H1 (cell line): ENCODE data around the gene PDE9A. TPM values are rescaled to one million over a fixed set of nuclear protein-coding genes. Genes with fewer than 3 reads are reported as not detected.

Source experiments
- CTCF ChIA-PET: fragments of 300-600 bp; sonication (Branson Sonifier 250); formaldehyde crosslinking; loops from one replicate; lab custom pipeline; 2021; ENCODE audit not compliant: partially characterized antibody; lab: Charles Lee
- POLR2A ChIA-PET: fragments of 300-600 bp; sonication (Branson Sonifier 250); formaldehyde crosslinking; loops from one replicate; lab custom pipeline; 2021; ENCODE audit warnings: inconsistent platforms; ENCODE audit not compliant: partially characterized antibody; lab: Charles Lee
- DNase-seq, 2 experiments: peaks; one replicate each; pipeline versions ENCODE4 v3.0.0 to v3.0.0-alpha.2; 2010 to 2022; ENCODE audit warnings: low spot score in 2 of 2, low read depth in 1 of 2, mixed read lengths in 1 of 2
- FAIRE-seq: peaks from 2 replicates; lab custom pipeline; 2011; peaks lifted over from hg19 to GRCh38; lab: Jason Lieb, UNC
- H2AFZ ChIP-seq: 2 replicates; pipeline ENCODE4 v1.8.1; 2012; ENCODE audit warnings: low read length, inconsistent platforms
- H2AK5ac ChIP-seq: 2 replicates; pipeline ENCODE4 v1.6.1; 2013; ENCODE audit warnings: low read depth, low read length
- H2BK120ac ChIP-seq: replicated peaks from 2 replicates; pipeline ENCODE3; 2013; ENCODE audit warnings: low read depth, low read length, inconsistent platforms
- H2BK12ac ChIP-seq: 2 replicates; pipeline ENCODE4 v1.6.1; 2013; ENCODE audit warnings: low read depth, low read length
- H2BK15ac ChIP-seq: 2 replicates; pipeline ENCODE4 v1.6.1; 2013; ENCODE audit warnings: low read length
- H2BK20ac ChIP-seq: 2 replicates; pipeline ENCODE4 v1.6.1; 2013; ENCODE audit warnings: low read length
- H2BK5ac ChIP-seq: 2 replicates; pipeline ENCODE4 v1.6.1; 2013; ENCODE audit warnings: low read depth, low read length
- H3K14ac ChIP-seq: 2 replicates; pipeline ENCODE4 v1.6.1; 2013; ENCODE audit warnings: inconsistent platforms; ENCODE audit not compliant: insufficient read length
- H3K18ac ChIP-seq: 2 replicates; pipeline ENCODE4 v1.6.1; 2013; ENCODE audit warnings: low read length; ENCODE audit errors: extremely low read depth
- H3K23ac ChIP-seq: 2 replicates; pipeline ENCODE4 v1.6.1; 2013; ENCODE audit warnings: inconsistent platforms; ENCODE audit not compliant: insufficient read length
- H3K23me2 ChIP-seq: 2 replicates; pipeline ENCODE4 v1.6.1; 2013; ENCODE audit warnings: low read depth, low read length
- H3K27ac ChIP-seq: 2 replicates; pipeline ENCODE4 v1.6.1; 2011; ENCODE audit warnings: low read depth, low read length, inconsistent platforms
- H3K27me3 ChIP-seq, 4 experiments: replicated peaks in 1 of 4; 1 replicate in 1 of 4; 2 replicates in 3 of 4; pipeline versions ENCODE4 v1.6.1 to v1.8.1; 2011 to 2013; ENCODE audit warnings: low read length in 3 of 4, mild to moderate bottlenecking in 3 of 4, inconsistent platforms in 2 of 4, mixed read lengths in 2 of 4, moderate library complexity in 1 of 4; ENCODE audit not compliant: control insufficient read depth in 3 of 4, insufficient read depth in 3 of 4; ENCODE audit errors: extremely low read depth in 1 of 4
- H3K36me3 ChIP-seq, 4 experiments: 2 replicates each; pipeline versions ENCODE4 v1.6.1 to v1.8.1; 2011 to 2013; ENCODE audit warnings: mild to moderate bottlenecking in 4 of 4, low read length in 3 of 4, moderate library complexity in 2 of 4, control low read depth in 1 of 4, inconsistent platforms in 1 of 4; ENCODE audit not compliant: insufficient read depth in 4 of 4, control insufficient read depth in 2 of 4
- H3K4ac ChIP-seq: replicated peaks from 2 replicates; pipeline ENCODE3; 2013; ENCODE audit warnings: low read length, low read depth, mixed read lengths, inconsistent platforms; ENCODE audit not compliant: insufficient read length
- H3K4me1 ChIP-seq, 4 experiments: replicated peaks in 1 of 4; 1 replicate in 1 of 4; 2 replicates in 3 of 4; pipeline versions ENCODE4 v1.6.1 to v1.8.1; 2011 to 2013; ENCODE audit warnings: low read length in 3 of 4, inconsistent platforms in 2 of 4, mixed read lengths in 1 of 4; ENCODE audit not compliant: insufficient read depth in 4 of 4, control insufficient read depth in 3 of 4
- H3K4me2 ChIP-seq, 2 experiments: 2 replicates each; pipeline versions ENCODE4 v1.6.1 to v1.8.1; 2011 to 2013; ENCODE audit warnings: low read depth in 2 of 2, low read length in 2 of 2, control low read depth in 1 of 2, inconsistent platforms in 1 of 2, mild to moderate bottlenecking in 1 of 2; ENCODE audit not compliant: insufficient read depth in 1 of 2
- H3K4me3 ChIP-seq, 4 experiments: fragments of 200-600, 300-600 bp in 1 of 4; sonication (generic), shearing (Covaris generic), sonication (Bioruptor Twin) in 1 of 4; 2 replicates each; pipeline versions ENCODE4 v1.5.1 to v1.8.1; 2011 to 2016; ENCODE audit warnings: low read length in 4 of 4, low read depth in 3 of 4, control low read depth in 2 of 4, inconsistent platforms in 2 of 4, mild to moderate bottlenecking in 2 of 4, mixed read lengths in 1 of 4, moderate library complexity in 1 of 4; ENCODE audit not compliant: insufficient read depth in 2 of 4; ENCODE audit errors: extremely low read depth in 1 of 4
- H3K56ac ChIP-seq: replicated peaks from 2 replicates; pipeline ENCODE3; 2013; ENCODE audit warnings: low read depth, mild to moderate bottlenecking, mixed read lengths, low read length, inconsistent platforms; ENCODE audit not compliant: insufficient read length
- H3K79me1 ChIP-seq: 2 replicates; pipeline ENCODE4 v1.6.1; 2013; ENCODE audit warnings: low read depth, low read length, control low read depth
- H3K79me2 ChIP-seq, 2 experiments: 2 replicates each; pipeline versions ENCODE4 v1.6.1 to v1.8.1; 2012 to 2013; ENCODE audit warnings: low read length in 2 of 2, mild to moderate bottlenecking in 2 of 2, inconsistent platforms in 1 of 2; ENCODE audit not compliant: insufficient read depth in 2 of 2, control insufficient read depth in 1 of 2
- H3K9ac ChIP-seq, 4 experiments: replicated peaks in 1 of 4; 1 replicate in 1 of 4; 2 replicates in 3 of 4; pipeline versions ENCODE4 v1.6.1 to v1.8.1; 2011 to 2013; ENCODE audit warnings: low read depth in 3 of 4, low read length in 3 of 4, control low read depth in 2 of 4, mild to moderate bottlenecking in 2 of 4, moderate library complexity in 2 of 4, inconsistent platforms in 1 of 4; ENCODE audit errors: extremely low read depth in 1 of 4
- H3K9me3 ChIP-seq, 2 experiments: 2 replicates each; pipeline versions ENCODE4 v1.6.1 to v1.8.1; 2012 to 2013; ENCODE audit warnings: mild to moderate bottlenecking in 2 of 2, moderate library complexity in 2 of 2, control low read depth in 1 of 2, inconsistent platforms in 1 of 2, low read depth in 1 of 2, low read length in 1 of 2, mixed read lengths in 1 of 2; ENCODE audit not compliant: insufficient read depth in 2 of 2
- H4K20me1 ChIP-seq, 2 experiments: replicated peaks in 1 of 2; 2 replicates each; pipeline versions ENCODE3 to v1.8.1; 2011 to 2013; ENCODE audit warnings: inconsistent platforms in 2 of 2, low read length in 2 of 2, mild to moderate bottlenecking in 1 of 2; ENCODE audit not compliant: insufficient read depth in 2 of 2, control insufficient read depth in 1 of 2
- H4K5ac ChIP-seq: 2 replicates; pipeline ENCODE4 v1.6.1; 2013; ENCODE audit warnings: low read length, low read depth, mixed read lengths, inconsistent platforms; ENCODE audit not compliant: insufficient read length
- H4K8ac ChIP-seq: 2 replicates; pipeline ENCODE4 v1.8.0; 2013; ENCODE audit warnings: mild to moderate bottlenecking, moderate library complexity, low read length, inconsistent platforms; ENCODE audit not compliant: insufficient read depth; ENCODE audit errors: extremely low read depth
- H4K91ac ChIP-seq: replicated peaks from 2 replicates; pipeline ENCODE3; 2013; ENCODE audit warnings: low read length, mixed read lengths, inconsistent platforms; ENCODE audit not compliant: insufficient read length
- ASH2L ChIP-seq: fragments of 200-600, 300-600 bp; sonication (generic); IDR thresholded peaks from one replicate; pipeline ENCODE4 v1.7.1; 2017; ENCODE audit warnings: low read length
- CBX5 ChIP-seq: fragments of 300-800, 300-1000 bp; sonication (generic); IDR thresholded peaks from 2 replicates; pipeline ENCODE4 v1.7.1; 2016; ENCODE audit warnings: antibody characterized with exemption, low read length, low read depth
- CBX8 ChIP-seq: fragments of 300-800, 300-1000 bp; sonication (generic); IDR thresholded peaks from 2 replicates; pipeline ENCODE4 v1.7.1; 2016; ENCODE audit warnings: low read depth, low read length, borderline replicate concordance
- CTBP2 ChIP-seq: IDR thresholded peaks from 2 replicates; pipeline ENCODE4 v1.7.0; 2011; ENCODE audit warnings: borderline replicate concordance, mild to moderate bottlenecking, moderate library complexity, mixed read lengths, low read length; ENCODE audit not compliant: insufficient read depth, insufficient read length
- PHF8 ChIP-seq: fragments of 200-600 bp; sonication (generic); conservative IDR thresholded peaks from 2 replicates; pipeline ENCODE4 v1.7.1; 2012; ENCODE audit warnings: low read depth, mild to moderate bottlenecking, inconsistent platforms, low read length, moderate library complexity
- RAD21 ChIP-seq, 2 experiments: IDR thresholded peaks in 1 of 2; conservative IDR thresholded peaks in 1 of 2; 2 replicates each; pipeline ENCODE4 v1.6.1; 2011; ENCODE audit warnings: low read depth in 2 of 2, low read length in 2 of 2, improper control_type of control experiment in 1 of 2, inconsistent platforms in 1 of 2, mild to moderate bottlenecking in 1 of 2, moderate library complexity in 1 of 2
- SAP30 ChIP-seq: fragments of 300-600 bp; sonication (generic); IDR thresholded peaks from 2 replicates; pipeline ENCODE4 v1.7.1; 2012; ENCODE audit warnings: low read length, moderate library complexity, mild to moderate bottlenecking, inconsistent platforms; ENCODE audit not compliant: insufficient read depth, insufficient replicate concordance
- SRF ChIP-seq: IDR thresholded peaks from 2 replicates; pipeline ENCODE4 v1.6.1; 2011; ENCODE audit warnings: mild to moderate bottlenecking, low read depth, low read length, moderate library complexity
- TEAD4 ChIP-seq: IDR thresholded peaks from 2 replicates; pipeline ENCODE4 v1.6.1; 2012; ENCODE audit warnings: low read depth, low read length, inconsistent platforms, mixed read lengths
- WGBS, 2 experiments: shearing (Covaris generic) in 1 of 2; methylation state at CpG; one replicate each; pipeline versions ENCODE4 v1.1.6 to v1.1.7; 2013 to 2015; ENCODE audit warnings: low lambda C conversion rate in 2 of 2, mixed read lengths in 2 of 2, inconsistent platforms in 1 of 2, low coverage in 1 of 2, missing lambda C conversion rate in 1 of 2; ENCODE audit not compliant: insufficient replicate concordance in 2 of 2, insufficient coverage in 1 of 2, insufficient read length in 1 of 2; ENCODE audit errors: extremely low coverage in 1 of 2, missing lambda C conversion rate in 1 of 2; 5-methylcytosine and 5-hydroxymethylcytosine counted together
- polyA plus RNA-seq, 7 experiments: library from polyadenylated mRNA; depleted of rRNA in 3 of 7; stranded (reverse) in 5 of 7; unstranded in 2 of 7; fragments of >200 nt in 5 of 7; fragments of 200-250 nt in 2 of 7; gene quantifications; 1 replicate in 5 of 7; 2 replicates in 1 of 7; 4 replicates in 1 of 7; pipeline versions ENCODE4 v1.2.1 to v1.2.3, GENCODE V29; 2011 to 2013; ENCODE audit warnings: missing spikeins in 2 of 7, mixed read lengths in 2 of 7
- total RNA-seq: library from RNA; stranded (reverse); fragmentation: NEBNext Ultra II Directional; extraction: Animal tissue kit (Norgen Biotek cat#: 25700); gene quantifications from 2 replicates; pipeline ENCODE4 v1.2.1, GENCODE V29; 2021
- TF ChIP-seq, protein P1 (sequence below), 3 experiments: IDR thresholded peaks; 1 replicate in 2 of 3; 2 replicates in 1 of 3; pipeline versions ENCODE4 v1.5.1 to v1.6.1; 2011; ENCODE audit warnings: low read length in 3 of 3, mild to moderate bottlenecking in 3 of 3, inconsistent platforms in 2 of 3, low read depth in 1 of 3, moderate library complexity in 1 of 3; ENCODE audit not compliant: insufficient read depth in 1 of 3; ENCODE audit errors: control extremely low read depth in 1 of 3

PDE9A gene
- total and polyA plus RNA-seq, 2 of the 8 experiments (the other 6 are each of a cell fraction or from before 2014, with no cell fraction given), result 39.2 to 45.9 TPM

DNA sequence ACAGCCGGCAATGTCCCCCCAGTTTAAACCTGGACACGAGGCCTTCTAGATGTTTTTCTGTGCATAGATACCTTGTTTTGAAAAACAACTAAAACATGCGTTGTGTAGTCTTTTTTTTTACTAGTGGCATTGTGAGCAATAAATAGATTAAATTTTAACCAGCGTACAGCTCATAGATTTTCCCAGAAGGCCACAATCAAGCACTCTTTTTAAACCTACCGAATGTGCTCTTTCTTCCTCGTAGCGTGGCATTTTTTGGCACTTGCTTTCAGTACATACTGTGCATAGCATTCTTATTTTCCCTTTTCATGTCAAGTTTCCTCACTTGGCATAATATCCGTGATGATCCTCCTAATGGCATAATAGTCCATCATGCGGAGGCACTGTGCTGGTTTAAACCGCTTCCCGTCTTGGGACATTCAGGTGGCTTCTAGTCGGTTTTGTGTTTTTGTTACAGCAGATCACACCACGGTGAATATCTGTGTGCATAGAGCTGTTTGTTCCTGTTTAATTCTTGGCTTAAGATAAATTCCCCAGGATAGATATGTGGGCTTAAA lies 95.3 kb downstream of the PDE9A start:
- Histone ChIP-seq H4K91ac (no peak overlapping the region), H3K79me2 (no peaks in the 10 kb centered on the region), H3K27ac (no peak overlapping the region), H3K4me2 (no peak overlapping the region), H2AK5ac (no peak overlapping the region), H2BK15ac (no peak overlapping the region), H3K9ac (no peak overlapping the region), H3K9me3 (no peaks in the 10 kb centered on the region), H3K23ac (no peak overlapping the region), H3K23me2 (no peaks in the 10 kb centered on the region), H3K4ac (no peak overlapping the region), H4K5ac (no peak overlapping the region), H3K56ac (no peak overlapping the region), H3K14ac (no peak overlapping the region), H2BK12ac (no peak overlapping the region), H3K18ac (no peak overlapping the region), H3K79me1 (no peaks in the 10 kb centered on the region; the same call in 1 of the 2 replicates), H2BK5ac (no peak overlapping the region), H3K4me1 (peaks cover 0 to 4% (median 0%) of the 10 kb centered on the region in 4 experiments; a peak in 3 of 7 replicates), H4K8ac (no peak overlapping the region), H4K20me1 (peaks cover 0 to 1% of the 10 kb centered on the region in 2 experiments), H2AFZ (no peak overlapping the region), H2BK120ac (no peak overlapping the region), H3K27me3 (no peaks in the 10 kb centered on the region), H2BK20ac (no peak overlapping the region), H3K4me3 (no peak overlapping the region), H3K36me3 (peaks cover 0 to 4% (median 2%) of the 10 kb centered on the region in 4 experiments; a peak in 3 of 8 replicates)
- FAIRE-seq, result no peak
- no peak for DNase-seq
- 86% methylated on average over 13 of the region's 13 CpGs; no CpG with 5 or more reads in 1 of the 2 experiments for WGBS, 2 experiments
- POLR2A ChIA-PET, result no interaction called here
- CTCF ChIA-PET, result interaction anchor here (1.1 kb wide), 1 partner anchor 69 kb away, joined by 5 read pairs; no protein-coding TSS in a partner anchor
- TF ChIP-seq SRF (no peak), SAP30 (no peak), PHF8 (no peak), CTBP2 (no peak), TEAD4 (no peak), CBX5 (no peak), CBX8 (no peak), RAD21 (IDR thresholded peaks at IDR 0.05 in 1 of 2, conservative IDR thresholded peaks at IDR 0.05 in 1 of 2; ENCODE audit: low read depth in 2 of 2, low read length in 2 of 2) (no peak), ASH2L (no peak)
- TF ChIP-seq, protein P1, sequence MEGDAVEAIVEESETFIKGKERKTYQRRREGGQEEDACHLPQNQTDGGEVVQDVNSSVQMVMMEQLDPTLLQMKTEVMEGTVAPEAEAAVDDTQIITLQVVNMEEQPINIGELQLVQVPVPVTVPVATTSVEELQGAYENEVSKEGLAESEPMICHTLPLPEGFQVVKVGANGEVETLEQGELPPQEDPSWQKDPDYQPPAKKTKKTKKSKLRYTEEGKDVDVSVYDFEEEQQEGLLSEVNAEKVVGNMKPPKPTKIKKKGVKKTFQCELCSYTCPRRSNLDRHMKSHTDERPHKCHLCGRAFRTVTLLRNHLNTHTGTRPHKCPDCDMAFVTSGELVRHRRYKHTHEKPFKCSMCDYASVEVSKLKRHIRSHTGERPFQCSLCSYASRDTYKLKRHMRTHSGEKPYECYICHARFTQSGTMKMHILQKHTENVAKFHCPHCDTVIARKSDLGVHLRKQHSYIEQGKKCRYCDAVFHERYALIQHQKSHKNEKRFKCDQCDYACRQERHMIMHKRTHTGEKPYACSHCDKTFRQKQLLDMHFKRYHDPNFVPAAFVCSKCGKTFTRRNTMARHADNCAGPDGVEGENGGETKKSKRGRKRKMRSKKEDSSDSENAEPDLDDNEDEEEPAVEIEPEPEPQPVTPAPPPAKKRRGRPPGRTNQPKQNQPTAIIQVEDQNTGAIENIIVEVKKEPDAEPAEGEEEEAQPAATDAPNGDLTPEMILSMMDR (IDR thresholded peaks at IDR 0.05; ENCODE audit: control extremely low read depth in 1 of 3, insufficient read depth in 1 of 3, low read depth in 1 of 3, low read length in 3 of 3), result no peak
